HCT116 (cell line): Measurements from ENCODE around the gene KRTAP26-1. TPM values are rescaled to one million over a fixed set of nuclear protein-coding genes. Genes with fewer than 3 reads are reported as not detected.

Source experiments
- ATAC-seq: fragments of 200-7000 bp; cut with Tn5 transposase; 2 replicates; pipeline ENCODE4 v1.9.1; 2020; ENCODE audit warnings: mild to moderate bottlenecking, moderate library complexity
- BruUV-seq: library from RNA; stranded (reverse); fragments of 400-500 nt; replicated peaks from 2 replicates; lab custom pipeline; 2021; lab: Mats Ljungman, UMichigan
- CTCF ChIA-PET: fragments of 300-600 bp; sonication (Branson Sonifier 250); formaldehyde crosslinking; loops from one replicate; lab custom pipeline; 2021; ENCODE audit warnings: antibody characterized with exemption; lab: Charles Lee
- POLR2A ChIA-PET: fragments of 300-600, 350-600 bp; sonication (Branson Sonifier 250); formaldehyde crosslinking; loops from one replicate; lab custom pipeline; 2021; ENCODE audit warnings: antibody characterized with exemption; lab: Charles Lee
- RAD21 ChIA-PET, 2 experiments: fragments of 300-600 bp; sonication (Branson Sonifier 250); formaldehyde crosslinking; loops; one replicate each; lab custom pipeline; 2023; ENCODE audit warnings: low total read pairs in 2 of 2; ENCODE audit not compliant: uncharacterized antibody in 2 of 2, unreplicated experiment in 2 of 2, low non-redundant PET in 1 of 2; lab: Charles Lee
- DNase-seq: peaks from one replicate; pipeline ENCODE4 v3.0.0-alpha.2; 2010; ENCODE audit warnings: low read depth, low spot score
- H2AFZ ChIP-seq: fragments of 200-600 bp; shearing (Covaris generic), sonication (generic); 2 replicates; pipeline ENCODE4 v1.6.1; 2017; ENCODE audit warnings: low read depth, mixed run types, mixed read lengths, antibody characterized with exemption, low read length; ENCODE audit not compliant: poor library complexity, severe bottlenecking
- H3K27ac ChIP-seq: 2 replicates; pipeline ENCODE4 v1.5.1; 2012; ENCODE audit warnings: low read depth, low read length
- H3K27me3 ChIP-seq: fragments of 200-600 bp; sonication (generic); 2 replicates; pipeline ENCODE4 v1.6.1; 2016; ENCODE audit warnings: mixed run types, low read length, mixed read lengths; ENCODE audit not compliant: insufficient read depth
- H3K36me3 ChIP-seq, 2 experiments: fragments of 200-500 bp in 1 of 2; fragments of 200-600 bp in 1 of 2; sonication (Bioruptor generic) in 1 of 2; sonication (generic) in 1 of 2; 2 replicates each; pipeline versions ENCODE4 v1.5.1 to v1.6.1; 2014 to 2016; ENCODE audit warnings: low read length in 2 of 2, inconsistent platforms in 1 of 2, mixed read lengths in 1 of 2, mixed run types in 1 of 2; ENCODE audit not compliant: insufficient read depth in 2 of 2, control insufficient read depth in 1 of 2
- H3K4me1 ChIP-seq, 2 experiments: fragments of 200-600 bp in 1 of 2; sonication (generic) in 1 of 2; 2 replicates each; pipeline versions ENCODE4 v1.5.1 to v1.6.1; 2012 to 2017; ENCODE audit warnings: low read length in 2 of 2, inconsistent platforms in 1 of 2, mild to moderate bottlenecking in 1 of 2, mixed read lengths in 1 of 2, mixed run types in 1 of 2, moderate library complexity in 1 of 2; ENCODE audit not compliant: insufficient read depth in 2 of 2, control insufficient read depth in 1 of 2
- H3K4me2 ChIP-seq: fragments of 200-600 bp; sonication (generic); 2 replicates; pipeline ENCODE4 v1.6.1; 2017; ENCODE audit warnings: mixed run types, low read length, mixed read lengths
- H3K4me3 ChIP-seq, 2 experiments: fragments of 200-600 bp in 1 of 2; sonication (generic) in 1 of 2; replicated peaks in 1 of 2; 2 replicates each; pipeline ENCODE4 v1.5.1; 2011 to 2016; ENCODE audit warnings: low read length in 2 of 2, control low read depth in 1 of 2, low read depth in 1 of 2, mild to moderate bottlenecking in 1 of 2, mixed read lengths in 1 of 2, mixed run types in 1 of 2
- H3K79me2 ChIP-seq: fragments of 200-600 bp; sonication (generic); 2 replicates; pipeline ENCODE4 v1.6.1; 2017; ENCODE audit warnings: mild to moderate bottlenecking, mixed run types, low read length, moderate library complexity, mixed read lengths; ENCODE audit not compliant: insufficient read depth
- H3K9ac ChIP-seq: fragments of 200-600 bp; sonication (generic); 2 replicates; pipeline ENCODE4 v1.6.1; 2016; ENCODE audit warnings: low read length, mixed read lengths
- H3K9me2 ChIP-seq: fragments of 200-600 bp; sonication (generic), shearing (Covaris generic); 2 replicates; pipeline ENCODE4 v1.6.1; 2017; ENCODE audit warnings: mixed run types, mild to moderate bottlenecking, moderate library complexity; ENCODE audit not compliant: insufficient read depth
- H3K9me3 ChIP-seq, 2 experiments: fragments of 200-500 bp in 1 of 2; fragments of 200-600 bp in 1 of 2; sonication (Bioruptor generic) in 1 of 2; sonication (generic) in 1 of 2; 2 replicates each; pipeline ENCODE4 v1.6.1; 2014 to 2017; ENCODE audit warnings: low read length in 2 of 2, mixed read lengths in 2 of 2, inconsistent platforms in 1 of 2, low read depth in 1 of 2, mild to moderate bottlenecking in 1 of 2, mixed run types in 1 of 2, moderate library complexity in 1 of 2; ENCODE audit not compliant: control insufficient read depth in 1 of 2, insufficient read depth in 1 of 2
- H4K20me1 ChIP-seq: fragments of 200-600 bp; sonication (generic), shearing (Covaris generic); 2 replicates; pipeline ENCODE4 v1.6.1; 2017; ENCODE audit warnings: mixed run types, mild to moderate bottlenecking, moderate library complexity; ENCODE audit not compliant: insufficient read depth
- CBX3 ChIP-seq: IDR thresholded peaks from 2 replicates; pipeline ENCODE4 v1.6.1; 2012; ENCODE audit warnings: low read depth
- CEBPB ChIP-seq: IDR thresholded peaks from 2 replicates; pipeline ENCODE4 v1.6.1; 2012; ENCODE audit warnings: low read depth
- EGR1 ChIP-seq: IDR thresholded peaks from 2 replicates; pipeline ENCODE4 v1.6.1; 2012; ENCODE audit warnings: low read depth
- ELF1 ChIP-seq: IDR thresholded peaks from 2 replicates; pipeline ENCODE4 v1.6.1; 2012; ENCODE audit warnings: low read depth, borderline replicate concordance
- EZH2 ChIP-seq: fragments of 200-600 bp; sonication (generic); IDR thresholded peaks from 2 replicates; pipeline ENCODE4 v1.6.1; 2017; ENCODE audit warnings: antibody characterized with exemption, mixed run types
- POLR2AphosphoS5 ChIP-seq: IDR thresholded peaks from 2 replicates; pipeline ENCODE4 v1.6.1; 2011; ENCODE audit warnings: mild to moderate bottlenecking, low read depth, low read length, moderate library complexity
- RAD21 ChIP-seq: IDR thresholded peaks from 2 replicates; pipeline ENCODE4 v1.6.1; 2012; ENCODE audit warnings: low read depth, mild to moderate bottlenecking
- SIN3A ChIP-seq: IDR thresholded peaks from 2 replicates; pipeline ENCODE4 v1.6.1; 2012; ENCODE audit warnings: low read depth
- SP1 ChIP-seq: IDR thresholded peaks from 2 replicates; pipeline ENCODE4 v1.6.1; 2012; ENCODE audit warnings: low read depth
- SRF ChIP-seq: IDR thresholded peaks from 2 replicates; pipeline ENCODE4 v1.6.1; 2012; ENCODE audit warnings: low read depth
- YY1 ChIP-seq: IDR thresholded peaks from 2 replicates; pipeline ENCODE4 v1.6.1; 2011; ENCODE audit warnings: low read length, low read depth, moderate library complexity, mild to moderate bottlenecking; ENCODE audit not compliant: insufficient replicate concordance; ENCODE audit errors: extremely low read depth
- ZNF274 ChIP-seq: fragments of 200-500 bp; sonication (Bioruptor generic); IDR thresholded peaks from 2 replicates; pipeline ENCODE4 v1.6.1; 2014; ENCODE audit warnings: mild to moderate bottlenecking, low read depth, low read length, inconsistent platforms
- intact Hi-C: fragments of 100-400 bp; cut with micrococcal nuclease; formaldehyde crosslinking; loops from 2 replicates; pipeline ENCODE4 v1.10.0; 2022
- total RNA-seq: library from RNA; stranded (reverse); gene quantifications from one replicate; pipeline ENCODE4 v1.2.1, GENCODE V29; 2021; ENCODE audit not compliant: unreplicated experiment
- TF ChIP-seq, protein P1 (sequence below): IDR thresholded peaks from 2 replicates; pipeline ENCODE4 v1.6.1; 2012
- TF ChIP-seq, protein P2 (sequence below): IDR thresholded peaks from 2 replicates; pipeline ENCODE4 v1.6.1; 2011; ENCODE audit warnings: mild to moderate bottlenecking, low read length, moderate library complexity; ENCODE audit not compliant: insufficient replicate concordance; ENCODE audit errors: extremely low read depth

Gene KRTAP26-1
- total RNA-seq, 1 experiment from 2014 or later: not detected

DNA sequence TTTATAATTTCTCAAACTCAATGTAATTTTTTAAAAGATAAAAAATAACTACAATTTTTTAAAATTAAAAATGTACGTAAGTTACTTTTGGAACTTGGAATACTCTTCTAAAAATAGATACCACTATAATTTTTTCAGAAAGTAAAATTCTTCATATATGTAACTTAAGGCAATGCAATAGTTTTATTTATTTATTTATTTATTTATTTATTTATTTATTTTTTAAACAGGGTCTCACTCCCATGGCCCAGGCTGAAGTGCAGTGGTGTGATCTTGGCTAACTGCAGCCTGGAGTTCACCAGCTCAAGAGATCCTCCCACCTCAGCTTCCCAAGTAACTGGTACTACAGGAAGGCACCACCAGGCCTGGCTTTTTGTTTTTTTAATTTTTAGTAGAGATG is 31.4 kb upstream of the KRTAP26-1 start (continued):
- TF ChIP-seq SRF (no peak), CBX3 (no peak), SIN3A (no peak), POLR2AphosphoS5 (no peak), ZNF274 (no peak)
- TF ChIP-seq, protein P1, sequence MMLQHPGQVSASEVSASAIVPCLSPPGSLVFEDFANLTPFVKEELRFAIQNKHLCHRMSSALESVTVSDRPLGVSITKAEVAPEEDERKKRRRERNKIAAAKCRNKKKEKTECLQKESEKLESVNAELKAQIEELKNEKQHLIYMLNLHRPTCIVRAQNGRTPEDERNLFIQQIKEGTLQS: no peak

DNA sequence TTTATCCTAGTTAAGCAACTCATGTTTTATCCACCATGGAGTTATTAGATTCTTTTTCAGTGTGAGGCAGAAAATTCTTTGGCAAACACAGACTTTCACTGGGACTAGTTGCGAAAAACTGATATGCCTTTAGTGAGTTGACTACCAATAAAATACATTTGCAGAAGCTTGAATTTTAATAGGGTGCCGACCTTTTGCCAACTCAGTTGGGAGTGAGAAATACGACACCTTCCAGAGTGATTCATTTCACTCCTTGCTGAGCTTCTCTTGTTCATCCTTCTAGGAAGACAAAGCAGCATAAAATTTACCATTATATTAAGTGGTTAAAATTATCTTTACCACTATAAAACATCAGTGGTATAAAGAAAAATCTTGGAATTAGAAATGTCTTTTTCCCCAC is 29.5 kb upstream of the KRTAP26-1 start:
- H3K4me2 ChIP-seq: no peak overlapping the region
- H3K4me1 ChIP-seq: no peaks in the 10 kb centered on the region
- H3K9me3 ChIP-seq: peaks cover 7 to 19% of the 10 kb centered on the region in 2 experiments; a peak in 3 of 4 replicates
- H3K4me3 ChIP-seq: no peak overlapping the region
- TF ChIP-seq ZNF274 (no peak), YY1 (no peak), SRF (no peak)
- TF ChIP-seq, protein P1: no peak
- no peaks in the 10 kb centered on the region for H3K27me3 ChIP-seq
- DNase-seq: no peak
- no peaks in the 10 kb centered on the region for H3K9me2 ChIP-seq
- H3K79me2 ChIP-seq: no peaks in the 10 kb centered on the region
- no peaks in the 10 kb centered on the region for H3K36me3 ChIP-seq
- CTCF ChIA-PET: no interaction called here
- H3K27ac ChIP-seq: no peak overlapping the region
- ATAC-seq: no peak
- RAD21 ChIA-PET: no interaction called here
- no peaks in the 10 kb centered on the region for H4K20me1 ChIP-seq
- BruUV-seq: no TSS peak
- intact Hi-C loops: no loop called here
- POLR2A ChIA-PET: no interaction called here
- no peak overlapping the region for H3K9ac ChIP-seq
- H2AFZ ChIP-seq: no peak overlapping the region

DNA sequence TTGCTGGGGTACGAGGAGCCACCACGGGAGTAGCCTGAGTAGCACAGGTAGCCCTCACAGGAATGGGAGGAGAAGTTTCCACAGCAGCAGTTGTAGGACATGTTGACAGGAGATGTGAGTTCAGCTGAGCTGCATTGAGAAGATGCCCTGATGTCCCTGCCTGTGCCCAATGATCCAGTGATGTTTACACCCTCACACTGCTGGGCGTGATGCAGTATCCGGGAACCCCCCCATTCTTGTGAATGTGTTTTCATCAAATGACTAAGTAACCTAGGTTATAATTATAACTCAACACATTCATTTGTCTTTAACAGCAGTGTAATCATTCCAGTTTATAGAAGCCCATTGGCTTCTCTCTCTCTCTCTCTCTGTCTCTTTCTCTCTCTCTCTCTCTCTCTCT is 28.4 kb upstream of the KRTAP26-1 start, which contains the start of gene KRTAP23-1:
Gene KRTAP23-1 (minus strand): TSS at position 101 of the 400 bp plus-strand sequence. CDS start 0 bp downstream, at position 101.
- ATAC-seq: no peak
- RAD21 ChIA-PET: no interaction called here
- TF ChIP-seq EGR1 (no peak), RAD21 (no peak), EZH2 (no peak), ELF1 (no peak), SP1 (no peak), CEBPB (no peak), POLR2AphosphoS5 (no peak)
- TF ChIP-seq, protein P2, sequence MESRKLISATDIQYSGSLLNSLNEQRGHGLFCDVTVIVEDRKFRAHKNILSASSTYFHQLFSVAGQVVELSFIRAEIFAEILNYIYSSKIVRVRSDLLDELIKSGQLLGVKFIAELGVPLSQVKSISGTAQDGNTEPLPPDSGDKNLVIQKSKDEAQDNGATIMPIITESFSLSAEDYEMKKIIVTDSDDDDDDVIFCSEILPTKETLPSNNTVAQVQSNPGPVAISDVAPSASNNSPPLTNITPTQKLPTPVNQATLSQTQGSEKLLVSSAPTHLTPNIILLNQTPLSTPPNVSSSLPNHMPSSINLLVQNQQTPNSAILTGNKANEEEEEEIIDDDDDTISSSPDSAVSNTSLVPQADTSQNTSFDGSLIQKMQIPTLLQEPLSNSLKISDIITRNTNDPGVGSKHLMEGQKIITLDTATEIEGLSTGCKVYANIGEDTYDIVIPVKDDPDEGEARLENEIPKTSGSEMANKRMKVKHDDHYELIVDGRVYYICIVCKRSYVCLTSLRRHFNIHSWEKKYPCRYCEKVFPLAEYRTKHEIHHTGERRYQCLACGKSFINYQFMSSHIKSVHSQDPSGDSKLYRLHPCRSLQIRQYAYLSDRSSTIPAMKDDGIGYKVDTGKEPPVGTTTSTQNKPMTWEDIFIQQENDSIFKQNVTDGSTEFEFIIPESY: no peak
- TF ChIP-seq, protein P1: no peak

More for the DNA sequence above, 28.4 kb upstream of the KRTAP26-1 start, which contains the start of gene KRTAP23-1:
- BruUV-seq: no TSS peak
- Histone ChIP-seq H4K20me1 (no peaks in the 10 kb centered on the region), H3K27me3 (no peaks in the 10 kb centered on the region), H3K4me3 (no peak within 1 kb of the TSS), H3K79me2 (no peaks in the 10 kb centered on the region), H3K4me2 (no peak within 1 kb of the TSS), H3K27ac (no peak within 1 kb of the TSS), H3K9me3 (peaks cover 5 to 26% of the 10 kb centered on the region in 2 experiments; a peak in 3 of 4 replicates), H3K9ac (no peak within 1 kb of the TSS), H3K4me1 (no peaks in the 10 kb centered on the region), H2AFZ (no peak within 1 kb of the TSS), H3K36me3 (no peaks in the 10 kb centered on the region), H3K9me2 (no peaks in the 10 kb centered on the region)
- ChIA-PET CTCF (no interaction called here), POLR2A (no interaction called here)
- intact Hi-C loops: no loop called here
- DNase-seq: no peak
